CD14-positive monocyte (primary cell): ENCODE results near the gene FAM20C. TPM values are rescaled to one million over a fixed set of nuclear protein-coding genes. Genes with fewer than 3 reads are reported as not detected.
A peak's percentile ranks its signal among the peaks of the same experiment; 100 is the strongest.

Experiments
- DNase-seq, 3 donors: peaks; one replicate each; pipeline ENCODE4 v3.0.0-alpha.2; 2011 to 2022
- H2AFZ ChIP-seq: 2 replicates; pipeline ENCODE4 v1.6.0; 2012; ENCODE audit warnings: mild to moderate bottlenecking, low read depth, low read length, inconsistent platforms; ENCODE audit not compliant: insufficient read depth, poor library complexity, severe bottlenecking
- H3K27ac ChIP-seq, 2 donors: 1 replicate in 1 of 2; 2 replicates in 1 of 2; pipeline ENCODE4 v1.5.1; 2012 to 2013; ENCODE audit warnings: low read length in 2 of 2, control low read depth in 1 of 2, inconsistent platforms in 1 of 2, low read depth in 1 of 2, mild to moderate bottlenecking in 1 of 2
- H3K27me3 ChIP-seq, 2 donors: one replicate each; pipeline versions ENCODE4 v1.6.0 to v1.6.1; 2011 to 2013; ENCODE audit warnings: low read length in 2 of 2; ENCODE audit not compliant: control insufficient read depth in 2 of 2, insufficient read depth in 2 of 2
- H3K36me3 ChIP-seq, 2 donors: replicated peaks in 1 of 2; 1 replicate in 1 of 2; 2 replicates in 1 of 2; pipeline versions ENCODE4 v1.5.1 to v1.6.1; 2012 to 2013; ENCODE audit warnings: low read length in 2 of 2, control low read depth in 1 of 2, inconsistent platforms in 1 of 2, mild to moderate bottlenecking in 1 of 2; ENCODE audit not compliant: insufficient read depth in 2 of 2, control insufficient read depth in 1 of 2
- H3K4me1 ChIP-seq, 2 donors: 1 replicate in 1 of 2; 2 replicates in 1 of 2; pipeline versions ENCODE4 v1.5.1 to v1.6.1; 2012 to 2013; ENCODE audit warnings: low read length in 2 of 2, control low read depth in 1 of 2, inconsistent platforms in 1 of 2, mild to moderate bottlenecking in 1 of 2, moderate library complexity in 1 of 2; ENCODE audit not compliant: insufficient read depth in 2 of 2, control insufficient read depth in 1 of 2
- H3K4me2 ChIP-seq: replicated peaks from 2 replicates; pipeline ENCODE3; 2012; ENCODE audit warnings: low read length, moderate library complexity, mild to moderate bottlenecking; ENCODE audit not compliant: poor library complexity, severe bottlenecking; ENCODE audit errors: extremely low read depth
- H3K4me3 ChIP-seq, 3 experiments: fragments of 200-600 bp in 1 of 3; sonication (generic) in 1 of 3; replicated peaks in 1 of 3; 1 replicate in 2 of 3; 2 replicates in 1 of 3; pipeline ENCODE4 v1.5.1; 2011 to 2013; ENCODE audit warnings: low read length in 3 of 3, mild to moderate bottlenecking in 3 of 3, control low read depth in 2 of 3, low read depth in 2 of 3, inconsistent platforms in 1 of 3, moderate library complexity in 1 of 3
- H3K79me2 ChIP-seq: 2 replicates; pipeline ENCODE4 v1.6.0; 2012; ENCODE audit warnings: mild to moderate bottlenecking, control low read depth, inconsistent platforms, low read length, moderate library complexity; ENCODE audit not compliant: insufficient read depth
- H3K9ac ChIP-seq: 2 replicates; pipeline ENCODE4 v1.6.0; 2017; ENCODE audit warnings: low read length, mild to moderate bottlenecking; ENCODE audit not compliant: insufficient read depth, poor library complexity, severe bottlenecking
- H3K9me3 ChIP-seq, 2 donors: replicated peaks in 1 of 2; 1 replicate in 1 of 2; 2 replicates in 1 of 2; pipeline versions ENCODE4 v1.5.1 to v1.6.1; 2012 to 2013; ENCODE audit warnings: low read length in 2 of 2, control low read depth in 1 of 2; ENCODE audit not compliant: control insufficient read depth in 1 of 2, insufficient read depth in 1 of 2
- H4K20me1 ChIP-seq: 2 replicates; pipeline ENCODE4 v1.6.0; 2012; ENCODE audit warnings: mild to moderate bottlenecking, low read length, control low read depth, moderate library complexity; ENCODE audit not compliant: insufficient read depth
- H3K27ac Mint-ChIP-seq, 7 donors: one replicate each; pipeline ENCODE4 v1.8.0; 2020; ENCODE audit warnings: mild to moderate bottlenecking in 7 of 7, mixed read lengths in 7 of 7, moderate library complexity in 6 of 7, inconsistent platforms in 2 of 7
- H3K27me3 Mint-ChIP-seq, 3 donors: one replicate each; pipeline ENCODE4 v1.8.0; 2021 to 2022; ENCODE audit warnings: low read depth in 3 of 3, mild to moderate bottlenecking in 3 of 3, mixed read lengths in 3 of 3, moderate library complexity in 3 of 3, inconsistent platforms in 1 of 3
- H3K36me3 Mint-ChIP-seq, 2 donors: one replicate each; pipeline ENCODE4 v1.8.0; 2020; ENCODE audit warnings: mixed read lengths in 2 of 2, inconsistent platforms in 1 of 2, mild to moderate bottlenecking in 1 of 2
- H3K4me1 Mint-ChIP-seq: one replicate; pipeline ENCODE4 v1.8.0; 2020; ENCODE audit warnings: mild to moderate bottlenecking, mixed read lengths
- H3K4me3 Mint-ChIP-seq, 2 donors: one replicate each; pipeline ENCODE4 v1.8.0; 2020; ENCODE audit warnings: mild to moderate bottlenecking in 2 of 2, mixed read lengths in 2 of 2, moderate library complexity in 1 of 2
- H3K9me3 Mint-ChIP-seq, 7 donors: one replicate each; pipeline ENCODE4 v1.8.0; 2020 to 2022; ENCODE audit warnings: mixed read lengths in 7 of 7, mild to moderate bottlenecking in 6 of 7, moderate library complexity in 6 of 7, inconsistent platforms in 2 of 7
- CTCF ChIP-seq: fragments of 200-600 bp; IDR thresholded peaks from one replicate; pipeline ENCODE4 v1.8.0; 2022; ENCODE audit warnings: antibody characterized with exemption, mild to moderate bottlenecking
- WGBS: methylation state at CpG from one replicate; pipeline ENCODE4 v1.1.5; 2013; ENCODE audit warnings: missing lambda C conversion rate; ENCODE audit not compliant: insufficient coverage; 5-methylcytosine and 5-hydroxymethylcytosine counted together
- intact Hi-C, 2 donors: fragments of 100-400 bp; cut with micrococcal nuclease; formaldehyde crosslinking; loops; one replicate each; pipeline versions ENCODE4 v1.15.0 to v1.15.1; 2023
- polyA plus RNA-seq, 3 donors: library from polyadenylated mRNA; depleted of rRNA in 1 of 3; unstranded in 2 of 3; stranded (reverse) in 1 of 3; fragments of 300-500 nt in 2 of 3; fragments of >200 nt in 1 of 3; fragmentation: Illumina TruSeq in 2 of 3; gene quantifications; 1 replicate in 2 of 3; 2 replicates in 1 of 3; pipeline ENCODE4 v1.2.3, GENCODE V29; 2012 to 2021

The FAM20C gene
- polyA plus RNA-seq, 3 donors: 1.2 to 32.2 (median 1.5) TPM

- Mint-ChIP-seq H3K36me3 (no peaks in the 10 kb centered on the region), H3K4me3 (no peak overlapping the region), H3K4me1 (peaks cover 2% of the 10 kb centered on the region), H3K27ac (no peak overlapping the region), H3K27me3 (peaks cover 4 to 16% (median 5%) of the 10 kb centered on the region in 3 donors), H3K9me3 (peaks cover 38 to 68% (median 47%) of the 10 kb centered on the region in 7 donors)
- TF ChIP-seq CTCF: no peak
- Histone ChIP-seq H3K27me3 (peaks cover 0 to 2% of the 10 kb centered on the region in 2 donors), H2AFZ (no peak overlapping the region), H3K36me3 (no peaks in the 10 kb centered on the region), H3K4me3 (no peak overlapping the region), H3K9ac (no peak overlapping the region), H3K4me2 (no peak overlapping the region), H3K4me1 (no peaks in the 10 kb centered on the region), H3K9me3 (peaks cover 50 to 54% of the 10 kb centered on the region in 2 donors), H3K27ac (no peak overlapping the region), H4K20me1 (no peaks in the 10 kb centered on the region), H3K79me2 (no peaks in the 10 kb centered on the region)
- WGBS: 100% methylated on average over 2 of the region's 7 CpGs
- intact Hi-C loops: no loop called here
- DNase-seq: no peak
Measured at GRCh38 chr7:273327-273726, 81.0 kb downstream of the FAM20C start.

- no peak for TF ChIP-seq CTCF
- no peak overlapping the region for H3K4me2 ChIP-seq
- 45% methylated on average over 2 of the region's 2 CpGs for WGBS
- intact Hi-C loops: no loop called here
- H3K36me3 ChIP-seq: no peaks in the 10 kb centered on the region
- Mint-ChIP-seq H3K27ac (peak overlapping the region in 1 of 7 donors; percentile 71), H3K4me3 (no peak overlapping the region), H3K9me3 (peaks cover 33 to 64% (median 42%) of the 10 kb centered on the region in 7 donors), H3K36me3 (no peaks in the 10 kb centered on the region), H3K27me3 (peaks cover 4 to 19% (median 4%) of the 10 kb centered on the region in 3 donors), H3K4me1 (peaks cover 2% of the 10 kb centered on the region)
- no peak overlapping the region for H3K27ac ChIP-seq
- no peak overlapping the region for H3K4me3 ChIP-seq
- peaks cover 0 to 2% of the 10 kb centered on the region in 2 donors for H3K27me3 ChIP-seq
- H3K9me3 ChIP-seq: peaks cover 50% of the 10 kb centered on the region in 2 donors
- no peaks in the 10 kb centered on the region for H3K4me1 ChIP-seq
- H4K20me1 ChIP-seq: no peaks in the 10 kb centered on the region
- H3K9ac ChIP-seq: no peak overlapping the region
- peak in 1 of 3 donors; percentile 1 for DNase-seq
- no peaks in the 10 kb centered on the region for H3K79me2 ChIP-seq
- no peak overlapping the region for H2AFZ ChIP-seq
Measured at GRCh38 chr7:274266-274665, 81.9 kb downstream of the FAM20C start.
